GM23248 (cell line): ENCODE data around the gene ODC1. TPM values are rescaled to one million over a fixed set of nuclear protein-coding genes. Genes with fewer than 3 reads are reported as not detected.

Source experiments
- DNase-seq: peaks from one replicate; pipeline ENCODE4 v3.0.0-alpha.2; 2015
- H2AFZ ChIP-seq: fragments of 200-600 bp; sonication (generic); 2 replicates; pipeline ENCODE4 v1.6.1; 2016; ENCODE audit warnings: antibody characterized with exemption
- H3F3A ChIP-seq: fragments of 200-600 bp; sonication (generic); 2 replicates; pipeline ENCODE4 v1.6.1; 2016; ENCODE audit warnings: mild to moderate bottlenecking, antibody characterized with exemption, mixed run types; ENCODE audit not compliant: insufficient read depth
- H3K27ac ChIP-seq: fragments of 200-600 bp; sonication (generic); 2 replicates; pipeline ENCODE4 v1.5.1; 2016; ENCODE audit warnings: mild to moderate bottlenecking
- H3K27me3 ChIP-seq: fragments of 200-600 bp; sonication (generic); replicated peaks from 2 replicates; pipeline ENCODE4 v1.6.1; 2016; ENCODE audit warnings: mild to moderate bottlenecking; ENCODE audit not compliant: insufficient read depth
- H3K36me3 ChIP-seq: fragments of 200-600 bp; sonication (generic); 2 replicates; pipeline ENCODE4 v1.6.1; 2016; ENCODE audit warnings: low read depth, mild to moderate bottlenecking
- H3K4me1 ChIP-seq: fragments of 200-600 bp; sonication (generic); 2 replicates; pipeline ENCODE4 v1.6.1; 2016; ENCODE audit warnings: mild to moderate bottlenecking; ENCODE audit not compliant: insufficient read depth
- H3K4me2 ChIP-seq: fragments of 200-600 bp; sonication (generic); one replicate; pipeline ENCODE4 v1.6.1; 2016; ENCODE audit warnings: mild to moderate bottlenecking; ENCODE audit not compliant: unreplicated experiment
- H3K4me3 ChIP-seq: fragments of 200-600 bp; sonication (generic); 2 replicates; pipeline ENCODE4 v1.5.1; 2016; ENCODE audit warnings: mild to moderate bottlenecking
- H3K79me2 ChIP-seq: fragments of 200-600 bp; sonication (generic); 2 replicates; pipeline ENCODE4 v1.6.1; 2016; ENCODE audit warnings: mild to moderate bottlenecking; ENCODE audit not compliant: insufficient read depth
- H3K9ac ChIP-seq: fragments of 200-600 bp; sonication (generic); 2 replicates; pipeline ENCODE4 v1.6.1; 2016; ENCODE audit warnings: mild to moderate bottlenecking
- H3K9me2 ChIP-seq: fragments of 200-600 bp; sonication (generic); 2 replicates; pipeline ENCODE4 v1.6.1; 2016; ENCODE audit warnings: mixed run types, mild to moderate bottlenecking, moderate library complexity; ENCODE audit not compliant: insufficient read depth
- H3K9me3 ChIP-seq: fragments of 200-600 bp; sonication (generic); one replicate; pipeline ENCODE4 v1.6.1; 2017; ENCODE audit warnings: low read depth
- H4K20me1 ChIP-seq: fragments of 200-600 bp; sonication (generic); 2 replicates; pipeline ENCODE4 v1.6.0; 2016; ENCODE audit not compliant: insufficient read depth
- EZH2 ChIP-seq: fragments of 200-600 bp; sonication (generic); IDR thresholded peaks from 2 replicates; pipeline ENCODE4 v1.6.1; 2018; ENCODE audit warnings: antibody characterized with exemption, mild to moderate bottlenecking; ENCODE audit not compliant: insufficient read depth, poor library complexity, severe bottlenecking
- EZH2phosphoT487 ChIP-seq: fragments of 200-600 bp; sonication (generic); IDR thresholded peaks from 2 replicates; pipeline ENCODE4 v1.6.1; 2018; ENCODE audit warnings: antibody characterized with exemption, moderate library complexity, mild to moderate bottlenecking, low read depth; ENCODE audit not compliant: insufficient read depth
- WGBS, 2 experiments: methylation state at CpG; one replicate each; pipeline ENCODE4 v1.1.6; 2015 to 2017; ENCODE audit warnings: low lambda C conversion rate in 2 of 2, low coverage in 1 of 2; ENCODE audit errors: missing lambda C conversion rate in 2 of 2; 5-methylcytosine and 5-hydroxymethylcytosine counted together
- in situ Hi-C: fragments of 300-500 bp; cut with MboI; formaldehyde crosslinking; loops from 2 replicates; pipeline ENCODE4 v1.15.0; 2020
- polyA plus RNA-seq: library from polyadenylated mRNA; unstranded; fragments of >200 nt; fragmentation: Nextera tagmentation; extraction: Ambion mirVana; gene quantifications from 2 replicates; pipeline ENCODE4 v1.2.1, GENCODE V29; 2016
- total RNA-seq: library from RNA; depleted of rRNA; stranded (reverse); fragments of >200 nt; shearing (Covaris generic); gene quantifications from 2 replicates; pipeline ENCODE4 v1.2.3, GENCODE V29; 2014

Gene ODC1
- total and polyA plus RNA-seq, 2 experiments from 2014 or later = 58.3 to 106 TPM

GRCh38 chr2:10494351-10495066, 46.4 kb upstream of the ODC1 start:
- in situ Hi-C loops = no loop called here
- Histone ChIP-seq H3K9me2 (no peaks in the 10 kb centered on the region), H3K9ac (no peak overlapping the region), H3K4me1 (peaks cover 9% of the 10 kb centered on the region), H3K79me2 (no peaks in the 10 kb centered on the region), H3F3A (no peaks in the 10 kb centered on the region), H4K20me1 (no peaks in the 10 kb centered on the region), H3K4me3 (no peak overlapping the region), H3K27me3 (peaks cover 22% of the 10 kb centered on the region; the same call in 1 of the 2 replicates), H3K9me3 (no peaks in the 10 kb centered on the region), H3K27ac (no peak overlapping the region), H3K4me2 (no peak overlapping the region), H2AFZ (no peak overlapping the region), H3K36me3 (no peaks in the 10 kb centered on the region)
- 65 to 66% methylated on average over 12 to 13 of the region's 13 CpGs for WGBS, 2 experiments
- DNase-seq = no peak
- TF ChIP-seq EZH2 = no peak
- TF ChIP-seq EZH2phosphoT487 = no peak

- Histone ChIP-seq H3K27me3 (peaks cover 22% of the 10 kb centered on the region; the same call in 1 of the 2 replicates), H3K4me1 (peaks cover 9% of the 10 kb centered on the region), H4K20me1 (no peaks in the 10 kb centered on the region), H2AFZ (no peak overlapping the region), H3K4me2 (no peak overlapping the region), H3K79me2 (no peaks in the 10 kb centered on the region), H3K4me3 (no peak overlapping the region), H3K9me2 (no peaks in the 10 kb centered on the region), H3K9me3 (no peaks in the 10 kb centered on the region), H3K9ac (no peak overlapping the region), H3K27ac (no peak overlapping the region), H3F3A (no peaks in the 10 kb centered on the region), H3K36me3 (no peaks in the 10 kb centered on the region)
- in situ Hi-C loops = no loop called here
- TF ChIP-seq EZH2phosphoT487 (no peak), EZH2 (no peak)
- DNase-seq = peak; percentile 84
- WGBS, 2 experiments = 62 to 64% methylated on average over 21 to 22 of the region's 22 CpGs
Measured at GRCh38 chr2:10493634-10494281, 45.6 kb upstream of the ODC1 start.

- no peaks in the 10 kb centered on the region for H3K36me3 ChIP-seq
- H3K4me2 ChIP-seq = no peak overlapping the region
- H3K27me3 ChIP-seq = peaks cover 22% of the 10 kb centered on the region; the same call in 1 of the 2 replicates
- no peak overlapping the region for H2AFZ ChIP-seq
- no peak for DNase-seq
- H4K20me1 ChIP-seq = no peaks in the 10 kb centered on the region
- no peak overlapping the region for H3K4me3 ChIP-seq
- H3K9me3 ChIP-seq = no peaks in the 10 kb centered on the region
- 79 to 83% methylated on average over 5 of the region's 5 CpGs for WGBS, 2 experiments
- H3K79me2 ChIP-seq = no peaks in the 10 kb centered on the region
- no peak overlapping the region for H3K27ac ChIP-seq
- no peak overlapping the region for H3K9ac ChIP-seq
- H3K9me2 ChIP-seq = no peaks in the 10 kb centered on the region
- no peaks in the 10 kb centered on the region for H3F3A ChIP-seq
- TF ChIP-seq EZH2phosphoT487 (no peak), EZH2 (no peak)
- in situ Hi-C loops = no loop called here
- peaks cover 8% of the 10 kb centered on the region for H3K4me1 ChIP-seq
Measured at GRCh38 chr2:10493075-10493633, 45.0 kb upstream of the ODC1 start.

GRCh38 chr2:10490806-10491291, 42.7 kb upstream of the ODC1 start:
- Histone ChIP-seq H3K4me1 (0 out of 2 replicates have a peak, but pooled peaks cover 3% of the 10 kb centered on the region), H3K4me3 (no peak overlapping the region), H3K4me2 (no peak overlapping the region), H3K9me2 (no peaks in the 10 kb centered on the region), H3K36me3 (no peaks in the 10 kb centered on the region), H3K27me3 (0 out of 2 replicates have a peak, but pooled peaks cover 17% of the 10 kb centered on the region), H4K20me1 (no peaks in the 10 kb centered on the region), H3K27ac (no peak overlapping the region), H2AFZ (no peak overlapping the region), H3F3A (no peaks in the 10 kb centered on the region), H3K9me3 (no peaks in the 10 kb centered on the region), H3K9ac (no peak overlapping the region), H3K79me2 (no peaks in the 10 kb centered on the region)
- WGBS, 2 experiments = 85 to 87% methylated on average over 8 of the region's 8 CpGs
- TF ChIP-seq EZH2phosphoT487 = no peak
- TF ChIP-seq EZH2 = no peak
- in situ Hi-C loops = no loop called here
- DNase-seq = no peak
